ENCODE data around the gene KANK4.

KANK4 gene

GRCh38 chr1:62346886-62347285 is 27.7 kb upstream of the KANK4 start:
- no peak for TF ChIP-seq CTCF (IDR thresholded peaks at IDR 0.05)

- TF ChIP-seq CTCF (IDR thresholded peaks at IDR 0.05), result no peak
Measured at GRCh38 chr1:62343911-62344310, 24.7 kb upstream of the KANK4 start.

GRCh38 chr1:62342270-62342669 is 23.0 kb upstream of the KANK4 start:
- TF ChIP-seq CTCF (IDR thresholded peaks at IDR 0.05), result no peak

- no peak for TF ChIP-seq CTCF (IDR thresholded peaks at IDR 0.05)
Measured at GRCh38 chr1:62341615-62342014, 22.4 kb upstream of the KANK4 start.

DNA sequence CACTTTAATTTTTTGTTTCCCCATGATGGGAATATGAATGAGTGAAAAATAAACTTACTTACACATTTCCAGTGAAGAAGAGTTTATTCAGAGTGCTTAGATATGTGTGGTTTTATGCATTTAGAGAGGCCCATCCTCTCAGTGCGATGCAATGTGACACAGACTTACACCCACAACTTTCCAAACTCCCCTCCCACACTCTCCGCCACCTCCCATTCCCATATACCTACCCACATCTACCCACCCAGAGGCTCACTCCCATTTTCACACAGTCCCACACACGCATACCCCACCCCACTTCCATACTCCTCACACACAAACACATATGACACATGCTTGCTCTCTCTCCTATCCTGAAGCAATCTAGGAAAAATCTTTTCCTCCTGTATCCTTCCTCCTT is 21.9 kb upstream of the KANK4 start:
- TF ChIP-seq CTCF (IDR thresholded peaks at IDR 0.05), result no peak

GRCh38 chr1:62337706-62338631 is 18.7 kb upstream of the KANK4 start:
- TF ChIP-seq CTCF (IDR thresholded peaks at IDR 0.05), result no peak

DNA sequence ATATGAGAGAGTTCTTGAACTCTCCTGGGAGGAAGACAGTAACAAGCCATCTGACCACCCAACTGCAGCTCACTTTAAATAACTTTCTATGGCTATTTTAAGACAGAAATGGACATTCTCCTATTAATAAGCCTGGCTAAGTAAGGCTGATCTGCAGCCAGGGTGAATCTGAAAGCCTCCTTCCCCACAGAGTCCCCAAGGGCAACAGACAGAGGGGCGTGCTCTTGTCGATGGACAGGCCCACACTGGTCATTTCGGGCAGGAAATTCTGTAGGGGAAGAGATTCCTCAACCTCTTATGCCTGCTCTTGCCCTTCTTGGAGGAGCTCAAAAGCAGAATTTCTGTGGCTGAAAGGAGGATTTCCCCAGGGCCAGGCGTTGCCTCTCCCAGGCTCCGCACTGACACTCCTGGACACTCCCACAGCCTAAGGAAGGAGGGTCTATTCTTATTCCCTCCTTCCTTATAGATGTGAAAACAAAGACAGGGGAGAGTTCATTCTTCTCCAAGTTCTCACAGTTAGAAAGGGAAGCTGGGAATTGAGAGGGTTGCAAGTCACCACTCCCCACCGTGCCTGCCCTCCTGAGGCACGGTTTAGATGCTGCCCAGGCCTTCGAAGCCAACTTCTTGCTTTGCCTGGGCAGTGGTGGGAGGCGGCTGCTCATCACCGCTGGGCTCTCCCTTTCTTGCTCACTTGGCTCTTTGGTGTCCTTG is 17.9 kb upstream of the KANK4 start:
- no peak for TF ChIP-seq CTCF (IDR thresholded peaks at IDR 0.05)

All from LNCAP (cell line).